ENCODE measurements around the gene NPR2. TPM values are rescaled to one million over a fixed set of nuclear protein-coding genes. Genes with fewer than 3 reads are reported as not detected.

Gene NPR2
- total and polyA plus RNA-seq, 2 of the 13 experiments (the other 11 are each of a cell fraction or from before 2014, with no cell fraction given) = 7.4 to 9.4 TPM

DNA sequence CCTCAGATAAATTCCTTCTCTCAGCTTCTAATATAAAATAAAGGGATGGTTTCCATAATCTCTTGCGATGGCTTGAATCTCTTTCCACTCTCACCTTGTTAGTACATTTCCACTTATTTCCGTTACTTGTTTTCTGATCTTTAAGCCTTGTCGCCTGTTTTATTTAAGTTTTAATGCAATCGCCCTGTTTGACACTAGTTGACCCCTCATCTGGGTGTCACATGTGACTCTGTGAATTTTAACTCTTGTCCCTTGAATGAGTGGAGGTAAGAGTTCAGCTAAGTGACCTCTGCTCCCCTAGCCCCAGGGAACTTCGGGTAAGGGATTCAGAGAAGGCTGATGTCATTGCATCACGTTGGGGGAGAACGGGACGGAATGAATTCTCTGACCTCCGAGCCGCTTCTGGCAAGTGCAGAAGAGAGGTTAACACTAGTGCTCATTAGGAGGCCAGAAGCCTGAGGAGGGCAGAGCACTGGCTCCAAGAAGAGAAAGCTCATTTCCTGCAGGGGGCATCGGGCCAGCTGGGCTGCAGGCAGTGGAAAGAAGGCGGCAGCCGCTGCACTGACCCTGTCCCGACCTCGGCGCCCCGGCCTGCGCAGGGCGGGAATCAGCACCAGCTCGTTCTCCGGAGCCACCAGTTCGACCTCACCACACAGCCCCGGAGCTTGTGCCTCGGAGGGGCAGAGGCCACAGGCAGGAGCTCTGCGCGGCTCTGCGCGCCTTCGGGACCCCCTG is 22.9 kb downstream of the NPR2 start (continued):
- TF ChIP-seq ZNF616 (CRISPR knock-in tag; IDR thresholded peaks at IDR 0.05; ENCODE audit: low read depth) (no peak), MYC (CRISPR knock-in tag; IDR thresholded peaks at IDR 0.05; ENCODE audit: borderline replicate concordance) (peak; percentile 69; the same call in 1 of the 2 replicates), JARID2 (CRISPR knock-in tag; IDR thresholded peaks at IDR 0.05; ENCODE audit: insufficient replicate concordance) (no peak), ZFYVE20 (CRISPR knock-in tag; IDR thresholded peaks at IDR 0.05; ENCODE audit: borderline replicate concordance, low read depth) (no peak), SNAPC4 (CRISPR knock-in tag; IDR thresholded peaks at IDR 0.05) (peak; percentile 44; the same call in 1 of the 2 replicates), ASH2L (IDR thresholded peaks at IDR 0.05; ENCODE audit: insufficient read length, low read depth, low read length) (peak; percentile 36), ZNF10 (CRISPR knock-in tag; IDR thresholded peaks at IDR 0.05; ENCODE audit: borderline replicate concordance, low read depth) (no peak), ZNF350 (CRISPR knock-in tag; IDR thresholded peaks at IDR 0.05; ENCODE audit: borderline replicate concordance, low read depth) (no peak), DBP (CRISPR knock-in tag; IDR thresholded peaks at IDR 0.05; ENCODE audit: not compliant biosample characterization) (no peak), HNF4G (IDR thresholded peaks at IDR 0.05; ENCODE audit: borderline replicate concordance, low read depth, low read length) (peak; percentile 65; the same call in 1 of the 2 replicates), HNF4G (CRISPR knock-in tag; IDR thresholded peaks at IDR 0.05; ENCODE audit: borderline replicate concordance, low read depth) (peak; percentile 33; the same call in 1 of the 2 replicates), UBTF (CRISPR knock-in tag; IDR thresholded peaks at IDR 0.05) (no peak; the same call in 1 of the 2 replicates), AHDC1 (CRISPR knock-in tag; IDR thresholded peaks at IDR 0.05; ENCODE audit: borderline replicate concordance) (no peak; the same call in 1 of the 2 replicates)
